ENCODE measurements around the gene KLHDC4. TPM values are rescaled to one million over a fixed set of nuclear protein-coding genes. Genes with fewer than 3 reads are reported as not detected.

The KLHDC4 gene
- total and polyA plus RNA-seq, 9 of the 15 experiments (the other 6 are each of a cell fraction or from before 2014, with no cell fraction given) = 1.3 to 68.1 (median 32.8) TPM

DNA sequence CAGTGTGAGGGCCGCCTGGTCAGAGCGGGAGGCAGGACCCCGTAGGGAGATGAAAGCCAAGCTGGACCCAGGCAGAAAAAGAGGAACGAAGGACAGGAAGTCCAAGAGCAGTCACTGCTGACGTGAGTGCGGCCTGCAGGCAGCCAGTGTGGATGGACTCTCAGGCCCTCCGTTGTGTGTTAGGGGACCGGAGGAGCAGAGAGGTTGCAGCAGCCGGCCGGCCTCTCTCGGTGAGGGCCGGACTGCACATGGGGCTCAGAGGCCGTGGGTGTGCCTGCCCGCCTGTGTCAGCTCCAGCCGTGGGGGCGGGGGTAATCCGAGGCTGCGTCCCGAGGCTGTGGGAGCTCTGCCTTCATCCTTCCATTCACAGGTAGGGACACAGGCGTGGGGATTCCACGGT, 96.1 kb downstream of the KLHDC4 start:
- Histone ChIP-seq H3K27ac (ENCODE audit: extremely low read depth, low read depth, low read length) (no peak overlapping the region), H4K20me1 (replicated peaks; ENCODE audit: control insufficient read depth, insufficient read depth, low read length) (peaks cover 23% of the 10 kb centered on the region; the same call in 1 of the 2 replicates), H3K4me3 (no peak overlapping the region), H3K9me3 (replicated peaks; ENCODE audit: control insufficient read depth, insufficient read depth, low read depth, low read length) (no peaks in the 10 kb centered on the region), H3K27me3 (ENCODE audit: control insufficient read depth in 2 of 2, insufficient read depth in 2 of 2, low read length in 2 of 2) (peaks cover 69 to 82% of the 10 kb centered on the region in 2 experiments), H3K79me2 (ENCODE audit: control insufficient read depth, insufficient read depth, low read length) (no peaks in the 10 kb centered on the region), H3K9me1 (ENCODE audit: control insufficient read depth, insufficient read depth, low read length) (no peaks in the 10 kb centered on the region), H3K9ac (ENCODE audit: insufficient read depth in 1 of 2, low read depth in 2 of 2, low read length in 2 of 2) (0 out of 4 replicates have a peak overlapping the region, but pooled peaks of 1 of the 2 experiments have one; percentile 32), H3K4me2 (ENCODE audit: insufficient read depth, low read length) (no peak overlapping the region), H3K36me3 (ENCODE audit: control insufficient read depth, insufficient read depth, low read length) (no peaks in the 10 kb centered on the region), H2AFZ (ENCODE audit: low read depth, low read length) (no peak overlapping the region), H3K4me1 (replicated peaks in 1 of 2; ENCODE audit: control insufficient read depth in 2 of 2, insufficient read depth in 2 of 2, low read length in 2 of 2) (peaks cover 0 to 13% of the 10 kb centered on the region in 2 experiments; a peak in 2 of 5 replicates)
- DNase-seq (ENCODE audit: extremely low read depth in 1 of 4, low spot score in 3 of 4) (no peak), ATAC-seq (peak; percentile 54), FAIRE-seq (no peak)
- WGBS (ENCODE audit: insufficient coverage, low coverage, missing lambda C conversion rate) = 5% methylated on average over 18 of the region's 21 CpGs
- intact Hi-C loops (cut with micrococcal nuclease) (no loop called here), in situ Hi-C loops (cut with MboI) (no loop called here)
- no peak for TF ChIP-seq THAP12 (CRISPR knock-in tag; IDR thresholded peaks at IDR 0.05)
- TF ChIP-seq HMGN3 (IDR thresholded peaks at IDR 0.05; ENCODE audit: borderline replicate concordance, extremely low read depth, insufficient read length, low read depth, low read length) = no peak
- TF ChIP-seq, protein P1, sequence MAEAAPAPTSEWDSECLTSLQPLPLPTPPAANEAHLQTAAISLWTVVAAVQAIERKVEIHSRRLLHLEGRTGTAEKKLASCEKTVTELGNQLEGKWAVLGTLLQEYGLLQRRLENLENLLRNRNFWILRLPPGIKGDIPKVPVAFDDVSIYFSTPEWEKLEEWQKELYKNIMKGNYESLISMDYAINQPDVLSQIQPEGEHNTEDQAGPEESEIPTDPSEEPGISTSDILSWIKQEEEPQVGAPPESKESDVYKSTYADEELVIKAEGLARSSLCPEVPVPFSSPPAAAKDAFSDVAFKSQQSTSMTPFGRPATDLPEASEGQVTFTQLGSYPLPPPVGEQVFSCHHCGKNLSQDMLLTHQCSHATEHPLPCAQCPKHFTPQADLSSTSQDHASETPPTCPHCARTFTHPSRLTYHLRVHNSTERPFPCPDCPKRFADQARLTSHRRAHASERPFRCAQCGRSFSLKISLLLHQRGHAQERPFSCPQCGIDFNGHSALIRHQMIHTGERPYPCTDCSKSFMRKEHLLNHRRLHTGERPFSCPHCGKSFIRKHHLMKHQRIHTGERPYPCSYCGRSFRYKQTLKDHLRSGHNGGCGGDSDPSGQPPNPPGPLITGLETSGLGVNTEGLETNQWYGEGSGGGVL (CRISPR knock-in tag; IDR thresholded peaks at IDR 0.05) = no peak
- no peak for TF ChIP-seq PHB (CRISPR knock-in tag; IDR thresholded peaks at IDR 0.05)
- no peak for TF ChIP-seq MAFG (tag; conservative IDR thresholded peaks at IDR 0.05)
- TF ChIP-seq SPI1 (IDR thresholded peaks at IDR 0.05; ENCODE audit: borderline replicate concordance, low read depth, low read length) = peak; percentile 25; the same call in 1 of the 2 replicates
- no peak for TF ChIP-seq ZNF311 (CRISPR knock-in tag; IDR thresholded peaks at IDR 0.05)
- TF ChIP-seq CBX2 (IDR thresholded peaks at IDR 0.05; ENCODE audit: insufficient read depth, low read length, poor library complexity, severe bottlenecking) = no peak
- 0 out of 2 replicates have a peak, but pooled peaks have one; percentile 18 for TF ChIP-seq CREM (IDR thresholded peaks at IDR 0.05; ENCODE audit: low read depth)
- ChIA-PET CTCF (ENCODE audit: low intra/inter-chr PET ratio) (no interaction called here), POLR2A (no interaction called here)
- BruUV-seq (replicated peaks) = no TSS peak
